Ovary (tissue), 9 donors: ENCODE data around the gene PCGF2. TPM values are rescaled to one million over a fixed set of nuclear protein-coding genes. Genes with fewer than 3 reads are reported as not detected.

ENCODE experiments used
- DNase-seq, 5 donors: peaks; one replicate each; pipeline ENCODE4 v3.0.0-alpha.2; 2019 to 2020
- H3K27ac ChIP-seq, 2 donors: fragments of 200-600 bp; one replicate each; pipeline versions ENCODE4 v1.5.1 to v1.8.0; 2019 to 2022
- H3K27me3 ChIP-seq: fragments of 200-600 bp; one replicate; pipeline ENCODE4 v1.8.0; 2022
- H3K36me3 ChIP-seq: fragments of 200-600 bp; sonication (generic); one replicate; pipeline ENCODE4 v1.5.1; 2019
- H3K4me1 ChIP-seq: one replicate; pipeline ENCODE4 v1.8.1; 2013; ENCODE audit warnings: mild to moderate bottlenecking, moderate library complexity; ENCODE audit not compliant: insufficient read depth
- H3K4me3 ChIP-seq: fragments of 200-600 bp; sonication (generic); one replicate; pipeline ENCODE4 v1.5.1; 2017
- H3K9me3 ChIP-seq, 2 donors: fragments of 200-600 bp in 1 of 2; sonication (generic) in 1 of 2; one replicate each; pipeline versions ENCODE4 v1.5.1 to v1.8.1; 2013 to 2019; ENCODE audit warnings: mild to moderate bottlenecking in 1 of 2, moderate library complexity in 1 of 2
- EP300 ChIP-seq: sonication (generic); formaldehyde crosslinking; IDR thresholded peaks from one replicate; pipeline ENCODE4 v1.6.1; 2017; ENCODE audit warnings: antibody characterized with exemption
- POLR2A ChIP-seq: fragments of 450-650 bp; IDR thresholded peaks from one replicate; pipeline ENCODE4 v1.6.1; 2017; ENCODE audit warnings: antibody characterized with exemption, mild to moderate bottlenecking, moderate library complexity
- WGBS, 3 donors: extraction: QIAGEN DNeasy Blood & Tissue Kit in 1 of 3; methylation state at CpG; one replicate each; pipeline versions ENCODE4 v1.1.5 to v1.1.7; 2013 to 2017; 5-methylcytosine and 5-hydroxymethylcytosine counted together
- intact Hi-C, 4 donors: fragments of 100-400 bp; cut with DNase I; formaldehyde crosslinking; loops; one replicate each; pipeline versions ENCODE4 v1.11.0 to v1.15.1; 2022 to 2023
- polyA plus RNA-seq, 2 donors: library from polyadenylated mRNA; stranded (reverse); fragments of 200-250 nt in 1 of 2; fragments of 350-450 nt in 1 of 2; fragmentation: Illumina TruSeq in 1 of 2; extraction: RNeasy Lipid Tissue Mini Kit (QIAGEN cat#74804) in 1 of 2; gene quantifications; one replicate each; pipeline ENCODE4 v1.2.3, GENCODE V29; 2013 to 2014
- total RNA-seq, 7 donors: library from RNA; depleted of rRNA in 2 of 7; stranded (reverse); fragments of >200 nt in 2 of 7; fragmentation: NEBNext Ultra II Directional in 3 of 7; extraction: Animal tissue kit (Norgen Biotek cat#: 25700) in 3 of 7; gene quantifications; one replicate each; pipeline versions ENCODE4 v1.1.0 to v1.2.4, GENCODE V29; 2016 to 2023
- TF ChIP-seq, protein P1 (sequence below), 3 donors: fragments of 450-650 bp in 2 of 3; fragments of 200-600 bp in 1 of 3; IDR thresholded peaks; one replicate each; pipeline versions ENCODE4 v1.5.1 to v1.8.0; 2016 to 2022; ENCODE audit warnings: antibody characterized with exemption in 3 of 3, mild to moderate bottlenecking in 1 of 3
- donor health status: DM: no; HTN: no; CAD: no; lungs with moderate emphysema.
- donor health status: DM: no; HTN: no; CAD: no.
- donor health status: Bipolar disorder and iron deficiency.
- donor health status: DM: yes; HTN: yes; CAD: no.
- donor health status: DM: no; HTN: no; CAD: no.
- donor health status: DM: yes; HTN: yes; CAD: no.

The PCGF2 gene
- total and polyA plus RNA-seq, 9 donors: 7.4 to 92.7 (median 62.3) TPM

GRCh38 chr17:38720941-38721340 is 27.2 kb downstream of the PCGF2 start:
- H3K9me3 ChIP-seq: no peaks in the 10 kb centered on the region
- no peaks in the 10 kb centered on the region for H3K36me3 ChIP-seq
- no peaks in the 10 kb centered on the region for H3K4me1 ChIP-seq
- H3K27ac ChIP-seq: no peak overlapping the region
- H3K4me3 ChIP-seq: no peak overlapping the region
- intact Hi-C loops: no loop called here
- no peaks in the 10 kb centered on the region for H3K27me3 ChIP-seq
- TF ChIP-seq POLR2A (no peak), EP300 (no peak)
- TF ChIP-seq, protein P1, sequence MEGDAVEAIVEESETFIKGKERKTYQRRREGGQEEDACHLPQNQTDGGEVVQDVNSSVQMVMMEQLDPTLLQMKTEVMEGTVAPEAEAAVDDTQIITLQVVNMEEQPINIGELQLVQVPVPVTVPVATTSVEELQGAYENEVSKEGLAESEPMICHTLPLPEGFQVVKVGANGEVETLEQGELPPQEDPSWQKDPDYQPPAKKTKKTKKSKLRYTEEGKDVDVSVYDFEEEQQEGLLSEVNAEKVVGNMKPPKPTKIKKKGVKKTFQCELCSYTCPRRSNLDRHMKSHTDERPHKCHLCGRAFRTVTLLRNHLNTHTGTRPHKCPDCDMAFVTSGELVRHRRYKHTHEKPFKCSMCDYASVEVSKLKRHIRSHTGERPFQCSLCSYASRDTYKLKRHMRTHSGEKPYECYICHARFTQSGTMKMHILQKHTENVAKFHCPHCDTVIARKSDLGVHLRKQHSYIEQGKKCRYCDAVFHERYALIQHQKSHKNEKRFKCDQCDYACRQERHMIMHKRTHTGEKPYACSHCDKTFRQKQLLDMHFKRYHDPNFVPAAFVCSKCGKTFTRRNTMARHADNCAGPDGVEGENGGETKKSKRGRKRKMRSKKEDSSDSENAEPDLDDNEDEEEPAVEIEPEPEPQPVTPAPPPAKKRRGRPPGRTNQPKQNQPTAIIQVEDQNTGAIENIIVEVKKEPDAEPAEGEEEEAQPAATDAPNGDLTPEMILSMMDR (IDR thresholded peaks at IDR 0.05): no peak
- no peak for DNase-seq
- WGBS, 3 donors: 82 to 85% (median 83%) methylated on average over 6 of the region's 6 CpGs

GRCh38 chr17:38719943-38720641 is 28.0 kb downstream of the PCGF2 start:
- intact Hi-C loops: no loop called here
- H3K4me3 ChIP-seq: no peak overlapping the region
- H3K36me3 ChIP-seq: no peaks in the 10 kb centered on the region

GRCh38 chr17:38719289-38719942 is 28.7 kb downstream of the PCGF2 start:
- Histone ChIP-seq H3K4me1 (no peaks in the 10 kb centered on the region), H3K36me3 (no peaks in the 10 kb centered on the region), H3K27me3 (no peaks in the 10 kb centered on the region), H3K9me3 (no peaks in the 10 kb centered on the region), H3K4me3 (no peak overlapping the region), H3K27ac (no peak overlapping the region)
- no peak for DNase-seq
- 67 to 77% (median 68%) methylated on average over 29 of the region's 29 CpGs for WGBS, 3 donors
- intact Hi-C loops: no loop called here
- no peak for TF ChIP-seq EP300
- TF ChIP-seq, protein P1 (IDR thresholded peaks at IDR 0.05): no peak

More at GRCh38 chr17:38719943-38720641, 28.0 kb downstream of the PCGF2 start:
- H3K9me3 ChIP-seq: no peaks in the 10 kb centered on the region
- TF ChIP-seq POLR2A (no peak), EP300 (no peak)
- TF ChIP-seq, protein P1 (IDR thresholded peaks at IDR 0.05): no peak
- 66 to 73% (median 67%) methylated on average over 39 of the region's 39 CpGs for WGBS, 3 donors
- H3K27me3 ChIP-seq: no peaks in the 10 kb centered on the region
- DNase-seq: no peak
- H3K27ac ChIP-seq: no peak overlapping the region
- no peaks in the 10 kb centered on the region for H3K4me1 ChIP-seq

DNA sequence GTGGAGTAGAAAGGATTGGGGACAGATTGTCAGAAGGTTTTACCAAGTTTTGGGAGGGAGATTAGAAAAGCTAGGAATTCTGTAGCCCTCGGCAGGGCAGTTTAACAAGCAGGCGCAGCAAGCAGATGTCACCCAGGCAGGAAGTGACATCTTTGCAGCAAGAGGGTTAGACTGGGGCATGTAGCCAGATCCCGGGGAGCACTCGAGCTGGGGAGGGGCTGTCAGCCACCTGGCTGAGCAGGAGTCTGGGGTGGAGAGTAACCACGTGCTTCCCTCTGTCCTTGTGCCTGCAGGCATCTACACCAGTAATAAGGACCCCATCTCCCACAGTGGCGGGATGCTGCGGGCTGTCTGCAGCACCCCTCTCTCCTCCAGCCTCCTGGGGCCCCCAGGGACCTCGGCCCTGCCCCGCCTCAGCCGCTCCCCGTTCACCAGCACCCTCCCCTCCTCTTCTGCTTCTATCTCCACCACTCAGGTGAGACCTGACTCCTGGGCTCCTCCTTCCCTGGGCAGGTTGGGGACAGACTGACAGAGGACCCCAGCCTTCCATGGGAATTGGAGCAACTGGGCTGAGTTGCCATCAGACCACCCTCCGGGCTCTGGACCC is 30.9 kb downstream of the PCGF2 start:
- intact Hi-C loops: no loop called here
- no peaks in the 10 kb centered on the region for H3K9me3 ChIP-seq
- H3K4me3 ChIP-seq: no peak overlapping the region
- WGBS, 3 donors: 76 to 79% (median 77%) methylated on average over 12 of the region's 12 CpGs
- H3K4me1 ChIP-seq: no peaks in the 10 kb centered on the region
- no peaks in the 10 kb centered on the region for H3K27me3 ChIP-seq
- TF ChIP-seq POLR2A (no peak), EP300 (no peak)
- H3K27ac ChIP-seq: no peak overlapping the region
- no peaks in the 10 kb centered on the region for H3K36me3 ChIP-seq
- DNase-seq: no peak
